ENCODE data around the gene WDR37. TPM values are rescaled to one million over a fixed set of nuclear protein-coding genes. Genes with fewer than 3 reads are reported as not detected.

The WDR37 gene
- polyA plus RNA-seq, 1 donor (not counting 4 experiments of a cell fraction or from before 2014, with no cell fraction given): 16.0 TPM

DNA sequence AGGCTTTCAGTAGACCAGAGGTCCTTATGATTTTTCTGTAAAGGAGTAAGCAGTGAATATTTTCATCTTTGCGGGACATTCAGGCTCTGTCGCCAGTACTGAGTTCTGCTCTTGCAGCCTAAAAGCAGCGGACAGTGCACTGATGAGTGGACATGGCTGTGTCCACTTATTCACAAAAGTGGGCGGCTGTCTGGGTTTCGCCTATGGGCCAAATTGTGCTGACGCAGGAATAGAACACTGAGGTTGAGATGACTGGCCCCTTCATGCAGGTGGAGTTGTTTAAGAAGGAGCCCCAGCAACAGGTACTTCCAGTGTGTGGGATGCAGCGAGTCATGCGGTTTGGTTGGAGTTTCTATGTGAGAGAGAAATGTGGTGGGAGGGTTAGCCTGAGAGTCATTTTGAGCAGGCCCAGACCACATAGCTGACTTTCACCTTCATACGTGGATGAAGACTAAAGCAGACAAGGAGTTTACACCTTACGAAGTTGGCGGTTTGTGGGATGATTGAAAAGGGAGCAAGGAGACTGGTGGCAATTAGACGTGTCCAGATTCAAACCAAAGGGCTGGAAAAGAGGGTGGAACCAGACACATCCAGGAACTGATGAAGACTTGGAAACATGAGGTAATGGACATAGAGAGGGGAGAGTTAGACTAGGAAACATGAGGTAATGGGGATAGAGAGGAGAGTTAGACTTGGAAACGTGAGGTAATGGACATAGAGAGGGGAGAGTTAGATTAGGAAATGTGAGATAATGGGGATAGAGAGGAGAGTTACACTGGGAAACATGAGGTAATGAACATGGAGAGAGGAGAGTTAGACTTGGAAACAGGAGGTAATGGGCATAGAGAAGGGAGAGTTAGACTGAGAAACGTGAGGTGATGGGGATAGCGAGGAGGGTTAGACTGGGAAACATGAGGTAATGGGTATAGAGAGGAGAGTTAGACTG, 38.2 kb downstream of the WDR37 start:
- dilution Hi-C loops (cut with MboI; ENCODE audit: extremely low pct_ligation_motif_present, low sequenced_read_pairs): no loop called here
- TF ChIP-seq EZH2 (IDR thresholded peaks at IDR 0.05; ENCODE audit: low read length): no peak
- TF ChIP-seq, protein P1, sequence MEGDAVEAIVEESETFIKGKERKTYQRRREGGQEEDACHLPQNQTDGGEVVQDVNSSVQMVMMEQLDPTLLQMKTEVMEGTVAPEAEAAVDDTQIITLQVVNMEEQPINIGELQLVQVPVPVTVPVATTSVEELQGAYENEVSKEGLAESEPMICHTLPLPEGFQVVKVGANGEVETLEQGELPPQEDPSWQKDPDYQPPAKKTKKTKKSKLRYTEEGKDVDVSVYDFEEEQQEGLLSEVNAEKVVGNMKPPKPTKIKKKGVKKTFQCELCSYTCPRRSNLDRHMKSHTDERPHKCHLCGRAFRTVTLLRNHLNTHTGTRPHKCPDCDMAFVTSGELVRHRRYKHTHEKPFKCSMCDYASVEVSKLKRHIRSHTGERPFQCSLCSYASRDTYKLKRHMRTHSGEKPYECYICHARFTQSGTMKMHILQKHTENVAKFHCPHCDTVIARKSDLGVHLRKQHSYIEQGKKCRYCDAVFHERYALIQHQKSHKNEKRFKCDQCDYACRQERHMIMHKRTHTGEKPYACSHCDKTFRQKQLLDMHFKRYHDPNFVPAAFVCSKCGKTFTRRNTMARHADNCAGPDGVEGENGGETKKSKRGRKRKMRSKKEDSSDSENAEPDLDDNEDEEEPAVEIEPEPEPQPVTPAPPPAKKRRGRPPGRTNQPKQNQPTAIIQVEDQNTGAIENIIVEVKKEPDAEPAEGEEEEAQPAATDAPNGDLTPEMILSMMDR (optimal IDR thresholded peaks at IDR 0.05 in 1 of 3, IDR thresholded peaks at IDR 0.05 in 1 of 3, conservative IDR thresholded peaks at IDR 0.05 in 1 of 3; ENCODE audit: extremely low read depth in 1 of 3, insufficient read depth in 2 of 3, low read length in 3 of 3): no peak
- H3K36me3 ChIP-seq (ENCODE audit: control insufficient read depth in 2 of 2, extremely low read depth in 1 of 2, insufficient read depth in 2 of 2, low read length in 2 of 2): peaks cover 42% of the 10 kb centered on the region in 2 experiments

GRCh38 chr10:1095498-1095897, 39.3 kb downstream of the WDR37 start:
- Histone ChIP-seq H3K27ac (ENCODE audit: control insufficient read depth, insufficient read depth, low read length) (no peak overlapping the region), H3K4me1 (ENCODE audit: control insufficient read depth, extremely low read depth, insufficient read depth, low read length) (no peaks in the 10 kb centered on the region), H3K27me3 (ENCODE audit: control insufficient read depth, extremely low read depth, insufficient read depth, low read length) (no peaks in the 10 kb centered on the region), H3K4me3 (ENCODE audit: control insufficient read depth in 2 of 3, extremely low read depth in 1 of 3, insufficient read depth in 2 of 3, low read depth in 1 of 3, low read length in 3 of 3) (no peak overlapping the region), H3K36me3 (ENCODE audit: control insufficient read depth in 2 of 2, extremely low read depth in 1 of 2, insufficient read depth in 2 of 2, low read length in 2 of 2) (peaks cover 37 to 42% of the 10 kb centered on the region in 2 experiments), H3K4me2 (ENCODE audit: control insufficient read depth, extremely low read depth, insufficient read depth, low read depth, low read length) (no peak overlapping the region), H3K79me2 (ENCODE audit: control insufficient read depth, insufficient read depth, low read length) (peaks cover 14% of the 10 kb centered on the region), H4K20me1 (ENCODE audit: control insufficient read depth, extremely low read depth, insufficient read depth, low read length) (no peaks in the 10 kb centered on the region), H3K9me3 (ENCODE audit: control insufficient read depth, low read depth, low read length) (no peaks in the 10 kb centered on the region), H3K9ac (ENCODE audit: control insufficient read depth, extremely low read depth, insufficient read depth, low read length) (no peak overlapping the region), H3K9me1 (ENCODE audit: control insufficient read depth, extremely low read depth, insufficient read depth, low read length) (peaks cover 3% of the 10 kb centered on the region), H2AFZ (ENCODE audit: control insufficient read depth, low read length) (no peak overlapping the region)
- no peak for DNase-seq (ENCODE audit: low read depth, low spot score)
- dilution Hi-C loops (cut with MboI; ENCODE audit: extremely low pct_ligation_motif_present, low sequenced_read_pairs): no loop called here
- TF ChIP-seq EZH2 (IDR thresholded peaks at IDR 0.05; ENCODE audit: low read length): no peak
- TF ChIP-seq, protein P1 (optimal IDR thresholded peaks at IDR 0.05 in 1 of 3, IDR thresholded peaks at IDR 0.05 in 1 of 3, conservative IDR thresholded peaks at IDR 0.05 in 1 of 3; ENCODE audit: extremely low read depth in 1 of 3, insufficient read depth in 2 of 3, low read length in 3 of 3): no peak
- no peak for FAIRE-seq

More for the DNA sequence above, 38.2 kb downstream of the WDR37 start:
- no peaks in the 10 kb centered on the region for H3K4me1 ChIP-seq (ENCODE audit: control insufficient read depth, extremely low read depth, insufficient read depth, low read length)
- FAIRE-seq: no peak
- H3K79me2 ChIP-seq (ENCODE audit: control insufficient read depth, insufficient read depth, low read length): peaks cover 10% of the 10 kb centered on the region
- H3K27ac ChIP-seq (ENCODE audit: control insufficient read depth, insufficient read depth, low read length): no peak overlapping the region
- H3K9me1 ChIP-seq (ENCODE audit: control insufficient read depth, extremely low read depth, insufficient read depth, low read length): peaks cover 3% of the 10 kb centered on the region
- H2AFZ ChIP-seq (ENCODE audit: control insufficient read depth, low read length): no peak overlapping the region
- H3K4me2 ChIP-seq (ENCODE audit: control insufficient read depth, extremely low read depth, insufficient read depth, low read depth, low read length): no peak overlapping the region
- no peak overlapping the region for H3K4me3 ChIP-seq (ENCODE audit: control insufficient read depth in 2 of 3, extremely low read depth in 1 of 3, insufficient read depth in 2 of 3, low read depth in 1 of 3, low read length in 3 of 3)
- no peak overlapping the region for H3K9ac ChIP-seq (ENCODE audit: control insufficient read depth, extremely low read depth, insufficient read depth, low read length)
- DNase-seq (ENCODE audit: low read depth, low spot score): no peak
- H3K27me3 ChIP-seq (ENCODE audit: control insufficient read depth, extremely low read depth, insufficient read depth, low read length): no peaks in the 10 kb centered on the region
- no peaks in the 10 kb centered on the region for H3K9me3 ChIP-seq (ENCODE audit: control insufficient read depth, low read depth, low read length)
- H4K20me1 ChIP-seq (ENCODE audit: control insufficient read depth, extremely low read depth, insufficient read depth, low read length): no peaks in the 10 kb centered on the region
